ENCODE data around the gene ZMYND10. TPM values are rescaled to one million over a fixed set of nuclear protein-coding genes. Genes with fewer than 3 reads are reported as not detected.

Gene ZMYND10
- total and polyA plus RNA-seq, 9 of the 15 experiments (the other 6 are each of a cell fraction or from before 2014, with no cell fraction given) = 0.20 to 2.8 (median 0.70) TPM

DNA sequence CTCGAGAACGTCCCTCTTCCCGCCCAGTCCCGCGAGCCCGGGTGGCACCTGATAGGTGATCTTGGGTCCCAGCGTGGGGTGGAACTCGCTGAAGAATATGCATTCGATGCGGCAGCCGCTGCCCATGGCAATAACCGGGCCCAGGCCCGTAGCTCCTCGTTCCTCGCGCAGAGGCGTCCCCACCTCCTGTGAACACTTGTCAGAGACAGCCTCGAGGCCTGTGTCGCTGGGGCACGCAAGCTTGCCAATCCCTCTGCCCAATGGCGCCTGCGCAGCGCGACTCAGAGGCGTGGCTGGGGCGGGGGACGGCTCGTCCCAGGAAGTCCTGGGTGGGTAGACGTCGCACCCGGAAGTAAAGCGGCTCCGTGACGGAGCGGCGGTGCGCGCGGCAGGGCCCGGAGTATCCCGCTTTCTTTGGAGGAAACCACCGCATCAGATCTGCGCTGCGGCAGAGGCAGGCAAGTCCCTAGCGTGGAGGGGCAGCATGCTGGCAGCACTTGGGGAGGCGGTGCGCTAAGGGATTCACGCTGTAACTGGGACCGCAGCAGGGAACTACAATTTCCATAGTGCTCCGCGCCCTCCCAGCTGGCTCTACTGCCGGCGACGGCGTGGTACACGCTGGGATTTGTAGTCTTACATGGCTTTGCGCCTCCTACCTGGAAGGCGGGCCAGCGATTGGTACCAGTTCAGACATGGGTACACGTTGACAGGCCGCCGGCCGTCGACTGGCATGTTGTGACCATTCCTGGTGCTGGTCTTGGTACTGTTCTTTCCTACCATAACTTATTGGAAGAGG lies 5.2 kb upstream of the ZMYND10 start, which contains the start of the genes CYB561D2 and NPRL2 (continued):
- TF ChIP-seq ZNF282 (CRISPR knock-in tag; IDR thresholded peaks at IDR 0.05) (no peak), STAG1 (CRISPR knock-in tag; IDR thresholded peaks at IDR 0.05; ENCODE audit: borderline replicate concordance) (no peak), ZNF77 (CRISPR knock-in tag; IDR thresholded peaks at IDR 0.05) (no peak), CSDE1 (IDR thresholded peaks at IDR 0.05) (no peak), NEUROD1 (IDR thresholded peaks at IDR 0.05; ENCODE audit: borderline replicate concordance, low read depth, low read length, partially characterized antibody) (no peak), ZFX (CRISPR knock-in tag; IDR thresholded peaks at IDR 0.05) (peak; percentile 75), SAP30 (IDR thresholded peaks at IDR 0.05; ENCODE audit: borderline replicate concordance, insufficient read depth, low read depth, low read length, poor library complexity, severe bottlenecking) (peak; percentile 84), ZNF212 (CRISPR knock-in tag; IDR thresholded peaks at IDR 0.05) (no peak), FOXJ2 (tag; IDR thresholded peaks at IDR 0.05) (no peak), NUFIP1 (IDR thresholded peaks at IDR 0.05; ENCODE audit: partially characterized antibody) (no peak), MED1 (CRISPR knock-in tag; IDR thresholded peaks at IDR 0.05; ENCODE audit: borderline replicate concordance) (no peak), SRF (CRISPR knock-in tag; IDR thresholded peaks at IDR 0.05) (no peak), TOE1 (IDR thresholded peaks at IDR 0.05; ENCODE audit: borderline replicate concordance) (no peak), TOE1 (CRISPR knock-in tag; IDR thresholded peaks at IDR 0.05; ENCODE audit: borderline replicate concordance, low read depth) (0 out of 2 replicates have a peak, but pooled peaks have one; percentile 51)
- TF ChIP-seq, protein P1, sequence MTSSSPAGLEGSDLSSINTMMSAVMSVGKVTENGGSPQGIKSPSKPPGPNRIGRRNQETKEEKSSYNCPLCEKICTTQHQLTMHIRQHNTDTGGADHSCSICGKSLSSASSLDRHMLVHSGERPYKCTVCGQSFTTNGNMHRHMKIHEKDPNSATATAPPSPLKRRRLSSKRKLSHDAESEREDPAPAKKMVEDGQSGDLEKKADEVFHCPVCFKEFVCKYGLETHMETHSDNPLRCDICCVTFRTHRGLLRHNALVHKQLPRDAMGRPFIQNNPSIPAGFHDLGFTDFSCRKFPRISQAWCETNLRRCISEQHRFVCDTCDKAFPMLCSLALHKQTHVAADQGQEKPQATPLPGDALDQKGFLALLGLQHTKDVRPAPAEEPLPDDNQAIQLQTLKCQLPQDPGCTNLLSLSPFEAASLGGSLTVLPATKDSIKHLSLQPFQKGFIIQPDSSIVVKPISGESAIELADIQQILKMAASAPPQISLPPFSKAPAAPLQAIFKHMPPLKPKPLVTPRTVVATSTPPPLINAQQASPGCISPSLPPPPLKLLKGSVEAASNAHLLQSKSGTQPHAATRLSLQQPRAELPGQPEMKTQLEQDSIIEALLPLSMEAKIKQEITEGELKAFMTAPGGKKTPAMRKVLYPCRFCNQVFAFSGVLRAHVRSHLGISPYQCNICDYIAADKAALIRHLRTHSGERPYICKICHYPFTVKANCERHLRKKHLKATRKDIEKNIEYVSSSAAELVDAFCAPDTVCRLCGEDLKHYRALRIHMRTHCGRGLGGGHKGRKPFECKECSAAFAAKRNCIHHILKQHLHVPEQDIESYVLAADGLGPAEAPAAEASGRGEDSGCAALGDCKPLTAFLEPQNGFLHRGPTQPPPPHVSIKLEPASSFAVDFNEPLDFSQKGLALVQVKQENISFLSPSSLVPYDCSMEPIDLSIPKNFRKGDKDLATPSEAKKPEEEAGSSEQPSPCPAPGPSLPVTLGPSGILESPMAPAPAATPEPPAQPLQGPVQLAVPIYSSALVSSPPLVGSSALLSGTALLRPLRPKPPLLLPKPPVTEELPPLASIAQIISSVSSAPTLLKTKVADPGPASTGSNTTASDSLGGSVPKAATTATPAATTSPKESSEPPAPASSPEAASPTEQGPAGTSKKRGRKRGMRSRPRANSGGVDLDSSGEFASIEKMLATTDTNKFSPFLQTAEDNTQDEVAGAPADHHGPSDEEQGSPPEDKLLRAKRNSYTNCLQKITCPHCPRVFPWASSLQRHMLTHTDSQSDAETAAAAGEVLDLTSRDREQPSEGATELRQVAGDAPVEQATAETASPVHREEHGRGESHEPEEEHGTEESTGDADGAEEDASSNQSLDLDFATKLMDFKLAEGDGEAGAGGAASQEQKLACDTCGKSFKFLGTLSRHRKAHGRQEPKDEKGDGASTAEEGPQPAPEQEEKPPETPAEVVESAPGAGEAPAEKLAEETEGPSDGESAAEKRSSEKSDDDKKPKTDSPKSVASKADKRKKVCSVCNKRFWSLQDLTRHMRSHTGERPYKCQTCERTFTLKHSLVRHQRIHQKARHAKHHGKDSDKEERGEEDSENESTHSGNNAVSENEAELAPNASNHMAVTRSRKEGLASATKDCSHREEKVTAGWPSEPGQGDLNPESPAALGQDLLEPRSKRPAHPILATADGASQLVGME (CRISPR knock-in tag; IDR thresholded peaks at IDR 0.05) = no peak
- TF ChIP-seq, protein P2, sequence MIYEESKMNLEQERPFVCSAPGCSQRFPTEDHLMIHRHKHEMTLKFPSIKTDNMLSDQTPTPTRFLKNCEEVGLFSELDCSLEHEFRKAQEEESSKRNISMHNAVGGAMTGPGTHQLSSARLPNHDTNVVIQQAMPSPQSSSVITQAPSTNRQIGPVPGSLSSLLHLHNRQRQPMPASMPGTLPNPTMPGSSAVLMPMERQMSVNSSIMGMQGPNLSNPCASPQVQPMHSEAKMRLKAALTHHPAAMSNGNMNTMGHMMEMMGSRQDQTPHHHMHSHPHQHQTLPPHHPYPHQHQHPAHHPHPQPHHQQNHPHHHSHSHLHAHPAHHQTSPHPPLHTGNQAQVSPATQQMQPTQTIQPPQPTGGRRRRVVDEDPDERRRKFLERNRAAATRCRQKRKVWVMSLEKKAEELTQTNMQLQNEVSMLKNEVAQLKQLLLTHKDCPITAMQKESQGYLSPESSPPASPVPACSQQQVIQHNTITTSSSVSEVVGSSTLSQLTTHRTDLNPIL (CRISPR knock-in tag; IDR thresholded peaks at IDR 0.05) = no peak
- TF ChIP-seq, protein P3, sequence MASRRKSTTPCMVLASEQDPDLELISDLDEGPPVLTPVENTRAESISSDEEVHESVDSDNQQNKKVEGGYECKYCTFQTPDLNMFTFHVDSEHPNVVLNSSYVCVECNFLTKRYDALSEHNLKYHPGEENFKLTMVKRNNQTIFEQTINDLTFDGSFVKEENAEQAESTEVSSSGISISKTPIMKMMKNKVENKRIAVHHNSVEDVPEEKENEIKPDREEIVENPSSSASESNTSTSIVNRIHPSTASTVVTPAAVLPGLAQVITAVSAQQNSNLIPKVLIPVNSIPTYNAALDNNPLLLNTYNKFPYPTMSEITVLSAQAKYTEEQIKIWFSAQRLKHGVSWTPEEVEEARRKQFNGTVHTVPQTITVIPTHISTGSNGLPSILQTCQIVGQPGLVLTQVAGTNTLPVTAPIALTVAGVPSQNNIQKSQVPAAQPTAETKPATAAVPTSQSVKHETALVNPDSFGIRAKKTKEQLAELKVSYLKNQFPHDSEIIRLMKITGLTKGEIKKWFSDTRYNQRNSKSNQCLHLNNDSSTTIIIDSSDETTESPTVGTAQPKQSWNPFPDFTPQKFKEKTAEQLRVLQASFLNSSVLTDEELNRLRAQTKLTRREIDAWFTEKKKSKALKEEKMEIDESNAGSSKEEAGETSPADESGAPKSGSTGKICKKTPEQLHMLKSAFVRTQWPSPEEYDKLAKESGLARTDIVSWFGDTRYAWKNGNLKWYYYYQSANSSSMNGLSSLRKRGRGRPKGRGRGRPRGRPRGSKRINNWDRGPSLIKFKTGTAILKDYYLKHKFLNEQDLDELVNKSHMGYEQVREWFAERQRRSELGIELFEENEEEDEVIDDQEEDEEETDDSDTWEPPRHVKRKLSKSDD (conservative IDR thresholded peaks at IDR 0.05; ENCODE audit: low read length) = no peak

Data from K562 (cell line).